Endothelial cell of umbilical vein (primary cell): ENCODE data around the gene PLXNC1.

ENCODE experiments used
- CTCF ChIP-seq, 2 donors: IDR thresholded peaks; 1 replicate in 1 of 2; 2 replicates in 1 of 2; pipeline ENCODE4 v1.5.1; 2011; ENCODE audit warnings: low read length in 2 of 2, mild to moderate bottlenecking in 2 of 2, moderate library complexity in 2 of 2, control low read depth in 1 of 2, inconsistent platforms in 1 of 2, low read depth in 1 of 2; ENCODE audit not compliant: insufficient read depth in 1 of 2; ENCODE audit errors: extremely low read depth in 1 of 2
- FOS ChIP-seq: IDR thresholded peaks from 2 replicates; pipeline ENCODE4 v1.6.1; 2011; ENCODE audit warnings: mild to moderate bottlenecking, low read length, moderate library complexity, borderline replicate concordance; ENCODE audit not compliant: insufficient read depth
- JUN ChIP-seq: IDR thresholded peaks from 2 replicates; pipeline ENCODE4 v1.6.1; 2011; ENCODE audit warnings: borderline replicate concordance, low read depth; ENCODE audit not compliant: insufficient read length, insufficient read depth
- MYC ChIP-seq: IDR thresholded peaks from one replicate; pipeline ENCODE4 v1.6.1; 2011; ENCODE audit warnings: mild to moderate bottlenecking, low read depth, low read length
- POLR2A ChIP-seq: IDR thresholded peaks from 2 replicates; pipeline ENCODE4 v1.6.1; 2012; ENCODE audit warnings: low read depth, mild to moderate bottlenecking, control low read depth, low read length
- POLR2AphosphoS5 ChIP-seq: IDR thresholded peaks from 2 replicates; pipeline ENCODE4 v1.6.1; 2012; ENCODE audit warnings: low read depth, mild to moderate bottlenecking, control low read depth, low read length, moderate library complexity; ENCODE audit not compliant: insufficient read depth
- TF ChIP-seq, protein P1 (sequence below): IDR thresholded peaks from 2 replicates; pipeline ENCODE4 v1.6.1; 2011; ENCODE audit not compliant: insufficient read depth, insufficient read length

DNA sequence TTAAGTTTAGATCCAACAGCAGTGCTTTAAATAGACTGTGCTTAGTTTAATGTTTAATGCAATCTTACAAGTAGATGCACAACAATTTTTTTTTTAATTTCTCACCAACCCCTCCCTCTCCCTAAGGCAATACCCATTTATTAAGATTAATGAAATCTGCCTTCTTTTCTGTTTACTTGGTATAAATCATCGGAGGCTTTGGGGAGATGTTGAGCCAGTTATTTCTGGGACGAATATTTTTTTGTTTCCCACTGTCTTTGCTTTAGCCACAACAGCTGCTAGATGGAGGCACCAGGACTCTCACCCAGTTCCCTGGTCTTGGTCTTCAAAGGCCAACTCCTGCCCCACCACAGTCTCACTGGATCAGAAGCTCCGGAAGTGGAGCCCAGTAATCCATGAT, 113.4 kb downstream of the PLXNC1 start:
- TF ChIP-seq JUN = no peak
- TF ChIP-seq FOS = no peak
- TF ChIP-seq POLR2AphosphoS5 = no peak
- no peak for TF ChIP-seq CTCF (IDR thresholded peaks at IDR 0.05; ENCODE audit: extremely low read depth in 1 of 2, insufficient read depth in 1 of 2, low read depth in 1 of 2, low read length in 2 of 2)
- no peak for TF ChIP-seq MYC
- no peak for TF ChIP-seq POLR2A
- TF ChIP-seq, protein P1, sequence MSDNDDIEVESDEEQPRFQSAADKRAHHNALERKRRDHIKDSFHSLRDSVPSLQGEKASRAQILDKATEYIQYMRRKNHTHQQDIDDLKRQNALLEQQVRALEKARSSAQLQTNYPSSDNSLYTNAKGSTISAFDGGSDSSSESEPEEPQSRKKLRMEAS = no peak
